Right lobe of liver (tissue), 4 donors: ENCODE data around the gene CDCP2.

Experiments used
- POLR2A ChIP-seq: fragments of 450-650 bp; IDR thresholded peaks from one replicate; pipeline ENCODE4 v1.6.1; 2017; ENCODE audit warnings: antibody characterized with exemption, mild to moderate bottlenecking
- TF ChIP-seq, protein P1 (sequence below), 4 donors: fragments of 200-600 bp in 3 of 4; fragments of 450-650 bp in 1 of 4; IDR thresholded peaks; one replicate each; pipeline versions ENCODE4 v1.5.1 to v1.8.0; 2016 to 2022; ENCODE audit warnings: antibody characterized with exemption in 4 of 4, mild to moderate bottlenecking in 2 of 4
- donor health status: DM: no; HTN: no; CAD: no.
- donor health status: DM: no; HTN: no; CAD: no.
- donor health status: DM: no; HTN: yes; CAD: no.

DNA sequence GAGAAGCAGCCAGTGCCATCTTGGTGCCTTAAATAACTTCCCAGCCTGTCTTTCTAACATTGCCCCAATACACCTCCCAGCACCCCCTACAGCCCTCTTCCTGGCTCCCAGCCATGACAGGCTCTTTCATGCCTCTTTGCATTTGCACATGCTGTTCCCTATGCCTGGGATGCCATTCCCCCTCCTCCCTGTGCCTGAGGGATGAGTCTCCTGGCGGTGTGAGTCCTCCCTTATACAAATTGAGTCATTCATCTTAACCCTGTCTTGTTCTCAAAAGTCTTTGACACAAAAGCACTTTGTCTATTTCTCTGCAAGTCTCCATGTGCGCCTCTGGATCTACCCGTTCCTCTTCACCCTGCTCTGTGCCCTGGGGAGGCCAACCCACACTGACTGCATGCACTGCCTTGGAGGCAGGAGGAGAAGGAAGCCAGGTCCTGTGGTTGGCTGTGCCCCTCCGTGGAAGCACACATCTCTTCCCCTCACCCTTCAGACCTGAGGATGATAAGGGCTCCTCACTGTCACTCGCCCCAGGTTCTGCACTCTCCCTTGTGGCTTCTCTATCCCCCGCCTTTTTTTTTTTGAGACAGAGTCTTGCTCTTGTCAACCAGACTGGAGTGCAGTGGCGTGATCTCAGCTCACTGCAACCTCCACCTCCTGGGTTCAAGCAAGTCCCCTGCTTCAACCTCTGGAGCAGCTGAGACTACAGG is 25.1 kb downstream of the CDCP2 start:
- TF ChIP-seq, protein P1, sequence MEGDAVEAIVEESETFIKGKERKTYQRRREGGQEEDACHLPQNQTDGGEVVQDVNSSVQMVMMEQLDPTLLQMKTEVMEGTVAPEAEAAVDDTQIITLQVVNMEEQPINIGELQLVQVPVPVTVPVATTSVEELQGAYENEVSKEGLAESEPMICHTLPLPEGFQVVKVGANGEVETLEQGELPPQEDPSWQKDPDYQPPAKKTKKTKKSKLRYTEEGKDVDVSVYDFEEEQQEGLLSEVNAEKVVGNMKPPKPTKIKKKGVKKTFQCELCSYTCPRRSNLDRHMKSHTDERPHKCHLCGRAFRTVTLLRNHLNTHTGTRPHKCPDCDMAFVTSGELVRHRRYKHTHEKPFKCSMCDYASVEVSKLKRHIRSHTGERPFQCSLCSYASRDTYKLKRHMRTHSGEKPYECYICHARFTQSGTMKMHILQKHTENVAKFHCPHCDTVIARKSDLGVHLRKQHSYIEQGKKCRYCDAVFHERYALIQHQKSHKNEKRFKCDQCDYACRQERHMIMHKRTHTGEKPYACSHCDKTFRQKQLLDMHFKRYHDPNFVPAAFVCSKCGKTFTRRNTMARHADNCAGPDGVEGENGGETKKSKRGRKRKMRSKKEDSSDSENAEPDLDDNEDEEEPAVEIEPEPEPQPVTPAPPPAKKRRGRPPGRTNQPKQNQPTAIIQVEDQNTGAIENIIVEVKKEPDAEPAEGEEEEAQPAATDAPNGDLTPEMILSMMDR (IDR thresholded peaks at IDR 0.05): no peak
- TF ChIP-seq POLR2A: no peak
